GM12878 (cell line): ENCODE data around the gene CENPX.

Source experiments
- CHD2 ChIP-seq: IDR thresholded peaks from 2 replicates; pipeline ENCODE4 v1.6.1; 2011; ENCODE audit warnings: low read depth, low read length, improper control_type of control experiment, borderline replicate concordance
- EZH2 ChIP-seq: IDR thresholded peaks from 2 replicates; pipeline ENCODE4 v1.6.1; 2012; ENCODE audit warnings: low read depth, mild to moderate bottlenecking, control low read depth, inconsistent platforms, low read length, borderline replicate concordance; ENCODE audit not compliant: control insufficient read depth
- HDAC2 ChIP-seq: fragments of 200-600 bp; sonication (generic); IDR thresholded peaks from 2 replicates; pipeline ENCODE4 v1.6.1; 2017
- HDAC6 ChIP-seq: fragments of 200-600 bp; sonication (generic); IDR thresholded peaks from one replicate; pipeline ENCODE4 v1.8.0; 2017; ENCODE audit warnings: antibody characterized with exemption; ENCODE audit not compliant: unreplicated experiment
- MXI1 ChIP-seq: fragments of 150-350 bp; IDR thresholded peaks from 2 replicates; pipeline ENCODE4 v1.6.1; 2011; ENCODE audit warnings: low read depth, mild to moderate bottlenecking, inconsistent platforms, low read length, improper control_type of control experiment
- POLR2A ChIP-seq: IDR thresholded peaks from 2 replicates; pipeline ENCODE4 v1.6.1; 2011; ENCODE audit warnings: low read depth, mild to moderate bottlenecking, low read length
- TAF1 ChIP-seq: IDR thresholded peaks from 2 replicates; pipeline ENCODE4 v1.6.1; 2011; ENCODE audit warnings: mild to moderate bottlenecking, low read depth, low read length, borderline replicate concordance
- ZBTB11 ChIP-seq: fragments of 450-650 bp; formaldehyde crosslinking; IDR thresholded peaks from 2 replicates; pipeline ENCODE4 v1.5.0; 2022; ENCODE audit warnings: mild to moderate bottlenecking, missing genetic modification characterization
- ZNF207 ChIP-seq: fragments of 450-650 bp; IDR thresholded peaks from 2 replicates; pipeline ENCODE4 v1.6.1; 2014; ENCODE audit warnings: antibody characterized with exemption, mild to moderate bottlenecking, borderline replicate concordance
- ZNF24 ChIP-seq: fragments of 450-650 bp; IDR thresholded peaks from 2 replicates; pipeline ENCODE4 v1.6.1; 2017; ENCODE audit warnings: antibody characterized with exemption, mild to moderate bottlenecking
- ZNF274 ChIP-seq: IDR thresholded peaks from one replicate; pipeline ENCODE4 v1.8.0; 2011; ENCODE audit not compliant: insufficient read length, insufficient read depth
- TF ChIP-seq, protein P1 (sequence below), 3 experiments: IDR thresholded peaks in 2 of 3; conservative IDR thresholded peaks in 1 of 3; 2 replicates each; pipeline ENCODE4 v1.5.1; 2011; ENCODE audit warnings: low read depth in 3 of 3, low read length in 3 of 3, mild to moderate bottlenecking in 3 of 3, control low read depth in 2 of 3, moderate library complexity in 2 of 3, inconsistent platforms in 1 of 3, mixed read lengths in 1 of 3; ENCODE audit not compliant: control insufficient read depth in 2 of 3, insufficient read depth in 1 of 3; ENCODE audit errors: extremely low read depth in 1 of 3
- TF ChIP-seq, protein P2 (sequence below): IDR thresholded peaks from 2 replicates; pipeline ENCODE4 v1.6.1; 2011; ENCODE audit warnings: low read depth, low read length, improper control_type of control experiment, borderline replicate concordance

- TF ChIP-seq ZBTB11 (CRISPR knock-in tag) (no peak), CHD2 (no peak), MXI1 (no peak), ZNF207 (no peak), POLR2A (no peak), EZH2 (no peak), HDAC6 (no peak), ZNF274 (no peak), TAF1 (no peak), HDAC2 (no peak), ZNF24 (no peak)
- TF ChIP-seq, protein P1, sequence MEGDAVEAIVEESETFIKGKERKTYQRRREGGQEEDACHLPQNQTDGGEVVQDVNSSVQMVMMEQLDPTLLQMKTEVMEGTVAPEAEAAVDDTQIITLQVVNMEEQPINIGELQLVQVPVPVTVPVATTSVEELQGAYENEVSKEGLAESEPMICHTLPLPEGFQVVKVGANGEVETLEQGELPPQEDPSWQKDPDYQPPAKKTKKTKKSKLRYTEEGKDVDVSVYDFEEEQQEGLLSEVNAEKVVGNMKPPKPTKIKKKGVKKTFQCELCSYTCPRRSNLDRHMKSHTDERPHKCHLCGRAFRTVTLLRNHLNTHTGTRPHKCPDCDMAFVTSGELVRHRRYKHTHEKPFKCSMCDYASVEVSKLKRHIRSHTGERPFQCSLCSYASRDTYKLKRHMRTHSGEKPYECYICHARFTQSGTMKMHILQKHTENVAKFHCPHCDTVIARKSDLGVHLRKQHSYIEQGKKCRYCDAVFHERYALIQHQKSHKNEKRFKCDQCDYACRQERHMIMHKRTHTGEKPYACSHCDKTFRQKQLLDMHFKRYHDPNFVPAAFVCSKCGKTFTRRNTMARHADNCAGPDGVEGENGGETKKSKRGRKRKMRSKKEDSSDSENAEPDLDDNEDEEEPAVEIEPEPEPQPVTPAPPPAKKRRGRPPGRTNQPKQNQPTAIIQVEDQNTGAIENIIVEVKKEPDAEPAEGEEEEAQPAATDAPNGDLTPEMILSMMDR (IDR thresholded peaks at IDR 0.05 in 2 of 3, conservative IDR thresholded peaks at IDR 0.05 in 1 of 3; ENCODE audit: control insufficient read depth in 2 of 3, extremely low read depth in 1 of 3, insufficient read depth in 1 of 3, low read depth in 3 of 3, low read length in 3 of 3), result no peak
- TF ChIP-seq, protein P2, sequence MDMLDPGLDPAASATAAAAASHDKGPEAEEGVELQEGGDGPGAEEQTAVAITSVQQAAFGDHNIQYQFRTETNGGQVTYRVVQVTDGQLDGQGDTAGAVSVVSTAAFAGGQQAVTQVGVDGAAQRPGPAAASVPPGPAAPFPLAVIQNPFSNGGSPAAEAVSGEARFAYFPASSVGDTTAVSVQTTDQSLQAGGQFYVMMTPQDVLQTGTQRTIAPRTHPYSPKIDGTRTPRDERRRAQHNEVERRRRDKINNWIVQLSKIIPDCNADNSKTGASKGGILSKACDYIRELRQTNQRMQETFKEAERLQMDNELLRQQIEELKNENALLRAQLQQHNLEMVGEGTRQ, result no peak
These were observed 25.9 kb upstream of the CENPX start for GRCh38 chr17:82048571-82048971.
